Measurements from ENCODE around the gene CLCN6.

The CLCN6 gene

GRCh38 chr1:11796036-11796828 lies 9.8 kb upstream of the CLCN6 start:
- no peak overlapping the region for H3K27ac ChIP-seq
- TF ChIP-seq CTCF (IDR thresholded peaks at IDR 0.05), result no peak
- no peak for TF ChIP-seq ZFX (IDR thresholded peaks at IDR 0.05; ENCODE audit: borderline replicate concordance)

- no peak for TF ChIP-seq ZFX (IDR thresholded peaks at IDR 0.05; ENCODE audit: borderline replicate concordance)
- no peak for TF ChIP-seq CTCF (IDR thresholded peaks at IDR 0.05)
- no peak overlapping the region for H3K27ac ChIP-seq
These were observed 8.3 kb upstream of the CLCN6 start for GRCh38 chr1:11797525-11798216.

- TF ChIP-seq CTCF (IDR thresholded peaks at IDR 0.05) (no peak), ZFX (IDR thresholded peaks at IDR 0.05; ENCODE audit: borderline replicate concordance) (no peak)
- H3K27ac ChIP-seq, result no peak overlapping the region
These were observed 6.9 kb upstream of the CLCN6 start for GRCh38 chr1:11799099-11799498.

GRCh38 chr1:11799896-11800295 lies 6.1 kb upstream of the CLCN6 start:
- TF ChIP-seq ZFX (IDR thresholded peaks at IDR 0.05; ENCODE audit: borderline replicate concordance) (no peak), CTCF (IDR thresholded peaks at IDR 0.05) (no peak)
- H3K27ac ChIP-seq, result no peak overlapping the region

- no peak overlapping the region for H3K27ac ChIP-seq
- no peak for TF ChIP-seq CTCF (IDR thresholded peaks at IDR 0.05)
These were observed 5.6 kb upstream of the CLCN6 start for GRCh38 chr1:11800391-11800755.

GRCh38 chr1:11800756-11801433 lies 5.1 kb upstream of the CLCN6 start:
- TF ChIP-seq CTCF (IDR thresholded peaks at IDR 0.05) (no peak), ZFX (IDR thresholded peaks at IDR 0.05; ENCODE audit: borderline replicate concordance) (no peak)
- no peak overlapping the region for H3K27ac ChIP-seq

- no peak overlapping the region for H3K27ac ChIP-seq
- TF ChIP-seq CTCF (IDR thresholded peaks at IDR 0.05) (no peak), ZFX (IDR thresholded peaks at IDR 0.05; ENCODE audit: borderline replicate concordance) (no peak)
These were observed 3.4 kb upstream of the CLCN6 start for GRCh38 chr1:11802616-11802972.

All from 22Rv1 (cell line).